ENCODE data around the gene CCNY. TPM values are rescaled to one million over a fixed set of nuclear protein-coding genes. Genes with fewer than 3 reads are reported as not detected.

Gene CCNY
- total RNA-seq, 2 experiments from 2014 or later, result 37.0 to 55.8 TPM

DNA sequence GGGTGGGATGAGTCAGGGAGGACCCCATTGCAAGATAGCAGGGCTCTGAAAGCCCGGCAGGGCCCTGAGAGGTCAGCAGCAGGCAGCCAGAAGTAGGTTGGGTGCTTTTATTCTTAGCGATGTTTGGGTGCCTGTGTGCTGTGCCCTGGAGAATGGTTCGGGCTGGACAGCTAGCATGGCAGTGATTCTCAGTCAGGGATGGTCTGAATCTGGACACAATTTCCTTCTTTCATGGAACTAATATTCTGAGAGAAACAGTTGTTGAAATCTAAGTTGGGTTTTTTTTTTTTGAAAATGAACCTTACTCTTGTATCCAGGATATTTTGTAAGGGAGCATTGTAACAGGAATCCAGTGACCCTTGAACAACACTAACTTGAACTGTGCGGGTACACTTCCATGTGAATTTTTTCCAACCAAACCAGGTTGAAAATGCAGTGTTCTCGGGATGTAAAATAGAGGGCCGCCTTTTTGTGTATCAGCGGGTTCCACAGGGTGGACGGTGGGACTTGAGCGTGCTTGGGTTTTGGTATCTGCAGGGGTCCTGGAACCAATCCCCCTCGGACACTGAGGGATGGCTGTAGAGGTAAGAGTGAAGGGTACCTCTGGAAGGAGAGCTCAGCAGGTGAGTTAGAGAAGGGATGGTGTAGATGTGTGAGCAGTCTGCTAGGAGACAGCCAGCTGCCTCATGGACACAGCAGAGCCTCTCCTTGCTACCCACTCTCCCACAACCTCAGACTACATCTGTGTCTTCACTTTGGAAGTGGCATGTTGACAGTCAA, 12.5 kb downstream of the CCNY start:
- Histone ChIP-seq H3K27ac (ENCODE audit: low read depth, low read length, poor library complexity, severe bottlenecking) (no peak overlapping the region), H3K9me2 (ENCODE audit: insufficient read depth, low read length) (no peaks in the 10 kb centered on the region), H3K79me2 (ENCODE audit: insufficient read depth, low read depth, low read length) (peaks cover 62% of the 10 kb centered on the region; the same call in 1 of the 2 replicates), H3K4me3 (ENCODE audit: low read depth, low read length, poor library complexity, severe bottlenecking) (no peak overlapping the region), H3K9me3 (ENCODE audit: low read length) (no peaks in the 10 kb centered on the region), H2AFZ (ENCODE audit: low read length) (no peak overlapping the region), H3K4me1 (ENCODE audit: insufficient read depth, low read length, poor library complexity, severe bottlenecking) (peaks cover 28% of the 10 kb centered on the region), H3K36me3 (ENCODE audit: insufficient read depth, low read length) (no peaks in the 10 kb centered on the region), H4K20me1 (ENCODE audit: insufficient read depth, low read length) (peaks cover 54% of the 10 kb centered on the region), H3K4me2 (ENCODE audit: low read length) (no peak overlapping the region)
- DNase-seq (ENCODE audit: low spot score), result no peak
- TF ChIP-seq EZH2phosphoT487 (IDR thresholded peaks at IDR 0.05; ENCODE audit: borderline replicate concordance, low read depth, low read length) (no peak), CTCF (conservative IDR thresholded peaks at IDR 0.05; ENCODE audit: low read length) (no peak)
- CTCF ChIA-PET (ENCODE audit: unreplicated experiment), result no interaction called here
- BruUV-seq (replicated peaks), result no TSS peak
- intact Hi-C loops (cut with micrococcal nuclease; ENCODE audit: unreplicated experiment), result no loop called here
- POLR2A ChIA-PET, result no interaction called here

DNA sequence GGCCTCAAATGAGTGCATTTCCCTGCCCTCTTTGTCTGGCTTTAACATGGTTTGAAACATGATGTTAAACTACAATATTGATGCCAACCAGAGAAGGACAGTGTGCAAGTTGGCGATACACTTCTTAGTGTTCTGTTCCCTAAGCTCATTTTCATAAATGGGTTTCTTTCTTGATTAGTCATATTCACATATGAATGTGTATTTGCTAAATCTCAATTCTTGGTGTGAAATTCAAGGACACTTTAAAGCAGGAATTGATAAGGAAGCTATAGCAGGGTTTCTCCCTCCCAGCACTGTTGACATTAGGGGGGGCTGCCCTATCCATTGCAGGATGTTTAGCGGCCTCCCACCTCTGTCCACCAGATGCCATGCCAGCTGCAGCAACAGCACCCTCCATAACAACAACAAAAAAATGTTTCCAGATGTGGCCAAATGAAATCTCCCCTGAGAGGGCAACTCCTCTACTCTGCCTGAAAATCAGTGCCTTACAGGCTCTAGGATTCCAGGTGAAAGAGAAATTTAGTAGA, 13.1 kb downstream of the CCNY start:
- Histone ChIP-seq H3K4me1 (ENCODE audit: insufficient read depth, low read length, poor library complexity, severe bottlenecking) (peaks cover 31% of the 10 kb centered on the region), H3K4me3 (ENCODE audit: low read depth, low read length, poor library complexity, severe bottlenecking) (no peak overlapping the region), H2AFZ (ENCODE audit: low read length) (no peak overlapping the region), H3K36me3 (ENCODE audit: insufficient read depth, low read length) (no peaks in the 10 kb centered on the region), H3K79me2 (ENCODE audit: insufficient read depth, low read depth, low read length) (peaks cover 67% of the 10 kb centered on the region; the same call in 1 of the 2 replicates), H3K4me2 (ENCODE audit: low read length) (no peak overlapping the region), H3K27ac (ENCODE audit: low read depth, low read length, poor library complexity, severe bottlenecking) (no peak overlapping the region), H4K20me1 (ENCODE audit: insufficient read depth, low read length) (peaks cover 56% of the 10 kb centered on the region), H3K9me2 (ENCODE audit: insufficient read depth, low read length) (no peaks in the 10 kb centered on the region), H3K9me3 (ENCODE audit: low read length) (no peaks in the 10 kb centered on the region)
- CTCF ChIA-PET (ENCODE audit: unreplicated experiment), result no interaction called here
- BruUV-seq (replicated peaks), result no TSS peak
- POLR2A ChIA-PET, result interaction anchor here (0.7 to 1.4 kb wide), 2 partner anchors 8 to 14 kb away, joined by 4 to 6 read pairs; partner anchors contain the start of gene CCNY
- TF ChIP-seq EZH2phosphoT487 (IDR thresholded peaks at IDR 0.05; ENCODE audit: borderline replicate concordance, low read depth, low read length), result no peak
- no peak for DNase-seq (ENCODE audit: low spot score)
- intact Hi-C loops (cut with micrococcal nuclease; ENCODE audit: unreplicated experiment), result no loop called here

DNA sequence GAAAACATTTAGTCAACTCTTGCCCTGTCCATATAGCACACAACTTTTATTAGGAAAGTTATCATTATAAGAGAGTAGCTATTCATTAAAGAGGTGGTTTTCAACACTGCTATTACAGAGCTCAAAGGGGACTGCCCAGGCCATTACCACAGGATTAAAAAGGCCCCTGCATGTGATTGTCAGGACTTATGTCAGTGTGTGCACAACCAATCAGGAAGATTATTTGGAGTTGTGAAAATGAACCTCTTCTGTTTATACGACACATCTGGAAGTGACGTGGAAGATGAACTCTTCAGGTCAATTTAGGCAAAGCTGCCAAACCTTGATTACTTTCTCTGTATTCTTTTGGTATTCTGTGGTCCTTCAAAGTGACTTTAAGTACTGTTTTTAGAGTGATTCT, 14.7 kb downstream of the CCNY start:
- Histone ChIP-seq H2AFZ (ENCODE audit: low read length) (no peak overlapping the region), H3K27ac (ENCODE audit: low read depth, low read length, poor library complexity, severe bottlenecking) (no peak overlapping the region), H3K4me1 (ENCODE audit: insufficient read depth, low read length, poor library complexity, severe bottlenecking) (peaks cover 34% of the 10 kb centered on the region), H3K4me2 (ENCODE audit: low read length) (no peak overlapping the region), H4K20me1 (ENCODE audit: insufficient read depth, low read length) (peaks cover 55% of the 10 kb centered on the region), H3K9me3 (ENCODE audit: low read length) (no peaks in the 10 kb centered on the region), H3K4me3 (ENCODE audit: low read depth, low read length, poor library complexity, severe bottlenecking) (no peak overlapping the region), H3K36me3 (ENCODE audit: insufficient read depth, low read length) (no peaks in the 10 kb centered on the region), H3K9me2 (ENCODE audit: insufficient read depth, low read length) (no peaks in the 10 kb centered on the region), H3K79me2 (ENCODE audit: insufficient read depth, low read depth, low read length) (peaks cover 73% of the 10 kb centered on the region; the same call in 1 of the 2 replicates)
- TF ChIP-seq EZH2phosphoT487 (IDR thresholded peaks at IDR 0.05; ENCODE audit: borderline replicate concordance, low read depth, low read length) (no peak), CTCF (conservative IDR thresholded peaks at IDR 0.05; ENCODE audit: low read length) (no peak)
- intact Hi-C loops (cut with micrococcal nuclease; ENCODE audit: unreplicated experiment), result no loop called here
- BruUV-seq (replicated peaks), result no TSS peak
- no peak for DNase-seq (ENCODE audit: low spot score)
- POLR2A ChIA-PET, result interaction anchor here (0.6 to 1.4 kb wide), 7 partner anchors 9 to 146 kb away, joined by 3 to 6 read pairs (median 4); no protein-coding TSS in a partner anchor
- CTCF ChIA-PET (ENCODE audit: unreplicated experiment), result interaction anchor here (0.6 kb wide), 1 partner anchor 289 kb away, joined by 3 read pairs; no protein-coding TSS in a partner anchor

Measured in OCI-LY7 (cell line).